Measurements from ENCODE around the gene PDXP.

Gene PDXP

DNA sequence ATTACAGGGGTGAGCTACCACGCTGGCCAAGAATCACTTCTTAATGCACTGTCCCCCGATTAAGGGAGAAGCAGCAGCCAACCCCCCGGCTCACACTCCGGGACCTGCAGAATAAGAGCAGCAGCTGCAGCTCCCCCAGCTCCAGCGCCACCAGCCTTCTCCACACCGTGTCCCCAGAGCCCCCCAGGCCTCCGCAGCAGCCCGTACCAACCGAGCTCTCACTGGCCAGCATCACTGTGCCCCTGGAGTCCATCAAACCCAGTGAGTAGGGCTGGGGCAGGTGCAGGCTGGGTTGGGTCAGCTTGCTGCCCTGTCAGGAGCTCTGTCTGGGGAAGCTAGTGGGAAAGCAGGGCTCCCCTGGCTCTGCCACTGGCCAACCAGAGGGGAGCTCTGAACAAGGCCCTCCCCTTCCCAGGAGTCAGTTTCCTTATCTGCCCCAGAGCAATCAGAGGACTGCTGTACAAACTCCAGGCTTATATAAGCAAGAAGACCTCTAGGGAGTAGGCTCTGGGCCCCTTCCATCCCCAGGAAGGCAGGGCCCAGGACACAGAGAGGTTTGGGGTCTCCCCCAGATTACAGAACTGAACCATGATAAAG lies 27.6 kb upstream of the PDXP start:
- TF ChIP-seq, protein P1, sequence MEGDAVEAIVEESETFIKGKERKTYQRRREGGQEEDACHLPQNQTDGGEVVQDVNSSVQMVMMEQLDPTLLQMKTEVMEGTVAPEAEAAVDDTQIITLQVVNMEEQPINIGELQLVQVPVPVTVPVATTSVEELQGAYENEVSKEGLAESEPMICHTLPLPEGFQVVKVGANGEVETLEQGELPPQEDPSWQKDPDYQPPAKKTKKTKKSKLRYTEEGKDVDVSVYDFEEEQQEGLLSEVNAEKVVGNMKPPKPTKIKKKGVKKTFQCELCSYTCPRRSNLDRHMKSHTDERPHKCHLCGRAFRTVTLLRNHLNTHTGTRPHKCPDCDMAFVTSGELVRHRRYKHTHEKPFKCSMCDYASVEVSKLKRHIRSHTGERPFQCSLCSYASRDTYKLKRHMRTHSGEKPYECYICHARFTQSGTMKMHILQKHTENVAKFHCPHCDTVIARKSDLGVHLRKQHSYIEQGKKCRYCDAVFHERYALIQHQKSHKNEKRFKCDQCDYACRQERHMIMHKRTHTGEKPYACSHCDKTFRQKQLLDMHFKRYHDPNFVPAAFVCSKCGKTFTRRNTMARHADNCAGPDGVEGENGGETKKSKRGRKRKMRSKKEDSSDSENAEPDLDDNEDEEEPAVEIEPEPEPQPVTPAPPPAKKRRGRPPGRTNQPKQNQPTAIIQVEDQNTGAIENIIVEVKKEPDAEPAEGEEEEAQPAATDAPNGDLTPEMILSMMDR (conservative IDR thresholded peaks at IDR 0.05) = no peak
- H3K27ac ChIP-seq = no peak overlapping the region

DNA sequence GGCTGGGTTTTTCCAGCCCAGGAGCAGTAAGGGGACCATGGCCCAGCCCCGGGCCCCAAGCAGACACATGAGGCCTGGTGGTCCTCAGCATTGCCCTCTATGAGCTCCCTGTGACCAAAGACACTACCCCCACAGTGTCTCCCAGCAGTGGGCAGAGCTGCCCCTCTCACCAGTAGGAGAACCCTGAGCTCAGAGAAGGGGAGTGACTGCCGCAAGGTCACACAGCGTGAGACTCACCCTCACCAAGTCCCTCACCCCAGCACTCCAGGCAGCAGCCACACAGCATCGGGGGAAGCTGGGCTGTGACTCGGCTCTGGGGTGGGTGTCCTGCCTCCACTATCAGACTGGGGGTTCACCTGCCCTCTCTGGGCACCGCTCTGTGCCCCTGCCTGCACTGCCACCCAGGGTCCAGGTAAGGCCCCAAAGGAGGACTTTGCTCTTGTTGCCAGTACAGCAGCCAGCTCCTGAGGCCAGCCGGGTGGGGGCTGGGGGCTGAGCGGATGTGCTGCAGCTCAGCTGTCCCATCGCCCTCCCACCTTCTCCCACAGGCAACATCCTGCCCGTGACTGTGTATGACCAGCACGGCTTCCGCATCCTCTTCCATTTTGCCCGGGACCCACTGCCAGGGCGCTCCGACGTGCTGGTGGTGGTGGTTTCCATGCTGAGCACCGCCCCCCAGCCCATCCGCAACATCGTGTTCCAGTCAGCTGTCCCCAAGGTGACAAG lies 26.9 kb upstream of the PDXP start:
- no peak overlapping the region for H3K27ac ChIP-seq
- TF ChIP-seq, protein P1 (conservative IDR thresholded peaks at IDR 0.05) = no peak

DNA sequence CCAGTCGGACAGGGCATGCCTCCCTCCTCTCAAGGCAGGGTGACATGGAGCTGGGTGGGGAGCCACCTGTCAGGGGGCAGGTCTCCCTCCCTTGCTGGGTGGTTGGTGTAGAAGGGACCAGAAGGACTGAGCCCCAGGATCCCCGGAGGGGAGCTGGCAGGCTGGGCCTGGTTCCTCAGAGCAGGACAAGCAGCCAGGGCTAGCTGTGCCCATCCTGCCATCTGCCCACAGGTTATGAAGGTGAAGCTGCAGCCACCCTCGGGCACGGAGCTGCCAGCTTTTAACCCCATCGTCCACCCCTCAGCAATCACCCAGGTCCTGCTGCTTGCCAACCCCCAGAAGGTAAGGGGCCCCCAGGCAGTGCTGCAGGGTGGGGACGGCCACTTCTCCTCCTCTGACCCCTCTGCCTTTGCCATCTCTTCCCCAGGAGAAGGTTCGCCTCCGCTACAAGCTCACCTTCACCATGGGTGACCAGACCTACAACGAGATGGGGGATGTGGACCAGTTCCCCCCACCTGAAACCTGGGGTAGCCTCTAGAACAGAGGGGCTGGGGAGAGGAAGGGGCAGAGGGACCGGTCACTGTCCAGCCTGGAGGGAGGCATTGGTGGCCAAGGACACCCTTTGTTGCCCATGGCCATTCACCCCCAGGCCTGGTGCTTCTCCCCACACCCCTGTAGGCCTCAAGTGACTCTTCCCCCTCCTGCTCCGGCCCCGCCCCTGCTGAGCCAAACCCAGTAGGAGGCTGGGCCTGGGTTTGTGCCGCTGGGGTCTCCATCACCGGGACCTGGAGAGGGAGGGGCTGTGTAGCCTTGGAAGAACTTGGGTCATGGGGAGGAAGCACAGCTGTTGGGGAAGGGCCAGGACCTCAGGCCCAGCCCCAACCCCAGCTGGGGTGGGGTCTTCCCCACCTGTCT lies 26.1 kb upstream of the PDXP start:
- TF ChIP-seq, protein P1 (conservative IDR thresholded peaks at IDR 0.05) = no peak
- no peak overlapping the region for H3K27ac ChIP-seq

DNA sequence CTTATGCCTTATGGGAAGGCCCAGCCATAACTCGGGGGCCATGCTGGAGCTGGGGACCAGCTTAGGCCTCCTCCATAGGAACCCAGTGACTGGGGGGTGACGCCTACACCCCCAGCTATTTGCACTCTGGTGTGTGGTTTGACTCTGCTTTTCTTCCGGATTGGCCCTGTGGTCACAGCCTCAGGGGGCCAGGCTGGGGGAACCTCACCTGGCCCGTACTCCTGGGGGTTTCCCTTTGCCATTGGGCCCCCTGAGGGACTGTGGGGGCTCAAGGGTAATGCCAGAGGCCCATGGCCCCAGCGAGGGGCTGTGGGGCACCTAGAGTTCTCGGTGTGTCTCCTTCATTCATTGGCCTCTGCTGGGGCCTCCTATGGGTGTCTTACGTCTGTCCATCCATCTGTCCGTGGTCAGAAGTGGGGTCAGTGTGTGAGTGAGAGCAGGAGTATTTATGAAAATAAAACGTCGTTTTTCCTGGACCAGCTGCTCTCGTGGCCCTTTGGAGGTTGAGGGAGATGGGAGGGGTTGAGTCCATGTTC lies 25.4 kb upstream of the PDXP start:
- no peak overlapping the region for H3K27ac ChIP-seq

DNA sequence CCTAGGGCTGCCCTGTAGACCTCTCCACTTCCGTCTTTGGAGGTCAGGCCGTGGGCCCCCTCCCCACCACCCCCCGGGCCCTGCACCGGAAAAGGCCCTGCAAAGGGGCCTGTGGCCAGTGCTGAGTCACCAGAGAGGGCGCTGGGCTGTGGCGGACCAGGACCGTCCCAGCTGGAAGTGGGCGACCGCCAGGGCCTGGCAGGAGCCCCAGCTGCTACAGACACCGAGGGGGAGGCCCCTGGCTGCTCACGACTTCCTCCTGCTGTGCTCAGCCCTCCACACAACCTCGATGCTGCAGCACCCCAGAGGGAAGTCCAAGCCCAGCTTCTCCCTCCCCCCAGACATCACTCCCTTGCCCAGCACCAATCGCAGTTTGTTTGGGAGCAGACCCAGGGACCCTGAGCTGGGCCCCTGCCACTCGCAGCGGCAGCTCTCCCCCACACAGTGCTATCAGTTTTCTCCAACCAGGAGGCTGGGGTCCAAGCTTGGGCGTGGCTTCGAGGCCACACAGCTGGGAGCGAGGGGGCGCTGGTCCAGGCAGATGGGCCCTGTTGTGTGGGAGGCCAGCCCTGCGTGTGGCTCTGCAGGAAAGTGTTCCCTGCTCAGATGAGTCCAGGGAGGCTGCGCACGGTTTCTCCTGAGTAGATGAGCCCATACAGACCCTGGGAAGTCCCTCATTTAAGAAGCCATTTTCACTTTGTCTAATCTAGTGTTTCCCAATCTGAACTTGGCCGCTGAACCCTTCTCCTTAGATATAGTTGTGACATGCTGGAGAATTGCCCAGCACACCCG lies 24.7 kb upstream of the PDXP start:
- TF ChIP-seq, protein P1 (conservative IDR thresholded peaks at IDR 0.05) = no peak
- H3K27ac ChIP-seq = no peak overlapping the region

More for the DNA sequence above, 25.4 kb upstream of the PDXP start:
- TF ChIP-seq, protein P1 (conservative IDR thresholded peaks at IDR 0.05) = no peak

DNA sequence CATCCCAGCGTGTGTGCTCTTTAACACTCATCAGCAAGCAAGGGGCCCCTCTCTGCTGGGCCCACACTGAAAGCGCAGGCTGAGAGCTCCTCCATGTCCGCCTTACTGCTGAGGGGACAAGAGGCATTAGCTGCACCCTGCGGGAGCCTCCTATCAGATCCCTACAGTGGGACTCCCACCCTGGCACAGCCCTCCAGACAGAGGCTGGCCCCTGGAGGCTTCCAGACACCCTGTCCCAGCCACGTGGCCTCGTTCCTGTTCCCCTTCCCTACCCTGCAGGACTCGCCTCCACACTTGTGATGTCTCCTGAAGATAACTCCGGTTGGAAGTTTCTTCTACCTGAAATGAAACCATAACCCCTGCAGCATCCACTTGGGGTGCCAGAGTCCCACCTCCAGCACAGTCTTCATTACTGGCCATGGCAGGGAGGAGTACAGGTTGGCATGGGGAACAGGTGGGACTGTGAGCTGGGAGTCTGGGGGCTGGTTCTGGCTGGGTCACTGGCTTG lies 24.1 kb upstream of the PDXP start:
- H3K27ac ChIP-seq = no peak overlapping the region
- TF ChIP-seq, protein P1 (conservative IDR thresholded peaks at IDR 0.05) = no peak
